ENCODE results near the gene NTF4.
"Not testable (repeated sequence)": the region's sequence is repeated elsewhere in the genome, so short reads cannot be mapped to it uniquely, and the experiment has no call there.

The NTF4 gene

GRCh38 chr19:49020931-49021895 lies 43.4 kb downstream of the NTF4 start:
- no peak for DNase-seq (ENCODE audit: low read depth in 2 of 2)

DNA sequence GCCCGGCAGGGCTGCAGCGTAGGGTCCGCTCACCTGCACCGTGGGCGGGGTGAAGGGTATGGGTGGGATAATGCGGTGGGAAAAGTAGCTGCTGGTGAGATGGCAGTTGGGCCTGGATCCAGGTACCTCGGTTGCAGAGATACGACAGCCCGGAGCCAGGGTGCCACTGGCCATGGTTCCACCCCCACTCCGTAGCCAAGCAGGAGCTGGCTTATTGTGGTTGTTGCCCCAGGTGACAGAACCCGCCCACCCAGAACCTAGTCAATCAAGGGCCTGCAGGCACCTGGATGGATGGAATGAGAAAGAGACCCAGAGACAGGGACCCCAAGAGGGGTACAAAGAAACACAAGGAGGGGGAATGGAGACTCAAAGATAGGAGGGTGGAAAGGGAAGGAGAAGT lies 44.3 kb downstream of the NTF4 start:
- no peak for DNase-seq (ENCODE audit: low read depth in 2 of 2)

DNA sequence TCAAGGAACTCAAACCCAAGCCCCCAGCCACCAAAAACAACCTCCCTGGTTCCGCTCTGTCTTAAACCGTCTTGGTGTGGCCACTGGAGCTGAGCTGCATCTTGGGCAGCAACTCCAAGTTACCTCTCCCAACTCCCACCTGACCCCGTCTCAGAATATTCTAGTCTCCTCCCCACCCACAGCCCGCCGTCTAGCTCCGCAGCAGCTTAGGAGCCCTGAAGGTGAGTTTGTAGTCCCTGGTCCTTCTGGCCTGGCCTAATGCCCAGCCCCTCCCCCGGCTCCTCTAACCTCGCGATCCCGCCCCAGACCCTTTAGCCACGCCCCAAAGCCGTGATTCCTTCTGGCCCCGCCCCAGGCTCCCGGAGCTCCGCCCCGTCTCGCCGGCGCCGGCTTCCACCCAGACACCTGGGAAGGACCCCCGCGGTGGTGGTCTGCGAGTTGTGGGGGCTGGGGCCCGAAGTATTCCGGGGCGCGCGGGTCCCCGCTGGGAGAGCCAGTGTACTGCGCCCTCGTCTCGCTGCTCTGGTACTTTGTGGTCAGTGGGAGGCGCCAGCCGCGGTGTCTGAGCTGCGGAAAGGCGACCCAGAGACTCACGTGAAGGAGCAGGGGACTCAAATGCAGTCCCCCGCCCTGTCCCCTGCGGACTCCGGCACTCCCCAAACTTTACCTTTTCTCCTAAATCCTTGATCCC lies 45.2 kb downstream of the NTF4 start:
- DNase-seq (ENCODE audit: low read depth in 2 of 2) = peak in 1 of 2 donors; percentile 48

DNA sequence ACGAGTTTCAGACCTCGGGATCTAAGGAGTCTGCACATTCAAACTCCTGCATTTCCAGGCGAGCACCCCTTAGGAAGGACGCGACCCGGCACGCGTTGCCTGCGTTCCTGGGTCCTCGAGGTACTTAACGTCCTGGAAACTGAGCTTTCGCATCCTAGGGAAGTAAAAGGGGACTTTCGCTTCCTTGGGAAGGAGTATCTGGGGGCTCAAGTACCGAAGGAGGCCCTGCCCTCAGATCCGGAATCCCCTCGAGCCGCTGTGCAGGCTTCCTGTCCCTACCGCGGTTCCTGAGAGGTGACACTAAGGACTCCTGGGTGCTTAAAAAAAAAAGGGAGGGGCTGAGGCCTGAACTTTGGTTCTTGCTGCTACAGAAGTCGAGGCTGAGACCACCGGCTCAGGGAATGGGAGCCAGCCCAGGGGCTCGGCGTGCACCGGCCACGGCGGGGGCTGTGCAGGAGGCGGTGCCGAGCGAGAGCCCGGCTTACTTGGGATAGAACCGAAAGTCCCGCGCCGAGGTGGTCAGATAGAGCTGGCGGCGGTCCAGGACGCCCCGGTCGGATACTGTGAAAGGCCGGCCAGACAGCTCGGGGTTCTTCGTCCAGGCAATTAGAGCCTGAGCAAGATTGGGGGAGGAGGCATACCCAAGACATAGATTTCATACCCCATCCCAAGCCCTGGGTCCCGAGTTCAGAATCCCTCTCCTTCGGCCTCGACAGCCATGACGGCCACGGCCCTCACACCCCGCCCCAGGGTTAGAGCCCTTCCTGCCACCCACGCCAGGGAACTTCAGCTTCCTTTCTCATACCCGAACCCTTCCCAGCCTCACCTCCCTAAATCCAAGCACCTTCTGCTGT lies 46.0 kb downstream of the NTF4 start:
- DNase-seq (ENCODE audit: low read depth in 2 of 2) = not testable (repeated sequence)

- DNase-seq (ENCODE audit: low read depth in 2 of 2) = peak; percentile 33 to 38
Measured at GRCh38 chr19:49017666-49018351, 46.8 kb downstream of the NTF4 start.

- no peak for DNase-seq (ENCODE audit: low read depth in 2 of 2)
Measured at GRCh38 chr19:49017041-49017665, 47.5 kb downstream of the NTF4 start, which contains the start of gene LHB. Gene LHB, minus strand, starts transcription at chr19:49017091. Its CDS starts 10 bp downstream, at chr19:49017081.

- DNase-seq (ENCODE audit: low read depth in 2 of 2) = no peak
Measured at GRCh38 chr19:49016067-49016839, 48.4 kb downstream of the NTF4 start.

- DNase-seq (ENCODE audit: low read depth in 2 of 2) = no peak
Measured at GRCh38 chr19:49014870-49015255, 49.8 kb downstream of the NTF4 start.

- no peak for DNase-seq (ENCODE audit: low read depth in 2 of 2)
Measured at GRCh38 chr19:49014123-49014869, 50.3 kb downstream of the NTF4 start.

- DNase-seq (ENCODE audit: low read depth in 2 of 2) = no peak
Measured at GRCh38 chr19:49011194-49011593, 53.4 kb downstream of the NTF4 start.

All from stimulated activated CD4-positive, alpha-beta T cell treated with anti-CD3 and anti-CD28 coated beads, Interleukin-1b, Interleukin-23, amount 100 ng/mL, for 1 hour (primary cell).